Ascending aorta (tissue), 2 donors: ENCODE results near the gene TECTA. TPM values are rescaled to one million over a fixed set of nuclear protein-coding genes. Genes with fewer than 3 reads are reported as not detected.

ENCODE experiments used
- DNase-seq, 2 donors: peaks; one replicate each; pipeline ENCODE4 v3.0.0-alpha.2; 2019; ENCODE audit warnings: low spot score in 2 of 2
- H3K27ac ChIP-seq, 2 donors: fragments of 200-600 bp; sonication (generic); one replicate each; pipeline ENCODE4 v1.5.1; 2016 to 2017; ENCODE audit warnings: mild to moderate bottlenecking in 1 of 2
- H3K27me3 ChIP-seq: fragments of 200-600 bp; sonication (generic); one replicate; pipeline ENCODE4 v1.5.1; 2017
- H3K36me3 ChIP-seq, 2 donors: fragments of 200-600 bp; sonication (generic); one replicate each; pipeline ENCODE4 v1.5.1; 2016
- H3K4me1 ChIP-seq, 2 donors: fragments of 200-600 bp; sonication (generic); one replicate each; pipeline ENCODE4 v1.5.1; 2016 to 2017; ENCODE audit warnings: mild to moderate bottlenecking in 1 of 2
- H3K4me3 ChIP-seq, 2 donors: fragments of 200-600 bp; sonication (generic); one replicate each; pipeline ENCODE4 v1.5.1; 2016 to 2017; ENCODE audit warnings: mild to moderate bottlenecking in 1 of 2
- H3K9me3 ChIP-seq, 2 donors: fragments of 200-600 bp; sonication (generic); one replicate each; pipeline ENCODE4 v1.5.1; 2016
- CTCF ChIP-seq, 3 experiments: fragments of 200-600 bp in 2 of 3; fragments of 450-650 bp in 1 of 3; sonication (generic) in 2 of 3; IDR thresholded peaks; one replicate each; pipeline ENCODE4 v1.5.1; 2016 to 2019; ENCODE audit warnings: antibody characterized with exemption in 3 of 3, mild to moderate bottlenecking in 1 of 3, moderate library complexity in 1 of 3
- intact Hi-C: fragments of 100-400 bp; cut with DNase I; formaldehyde crosslinking; loops from one replicate; pipeline ENCODE4 v1.15.1; 2023
- total RNA-seq: library from RNA; depleted of rRNA; stranded (reverse); fragments of >200 nt; gene quantifications from one replicate; pipeline ENCODE4 v1.1.0, GENCODE V29; 2016

TECTA gene
- not detected for total RNA-seq

DNA sequence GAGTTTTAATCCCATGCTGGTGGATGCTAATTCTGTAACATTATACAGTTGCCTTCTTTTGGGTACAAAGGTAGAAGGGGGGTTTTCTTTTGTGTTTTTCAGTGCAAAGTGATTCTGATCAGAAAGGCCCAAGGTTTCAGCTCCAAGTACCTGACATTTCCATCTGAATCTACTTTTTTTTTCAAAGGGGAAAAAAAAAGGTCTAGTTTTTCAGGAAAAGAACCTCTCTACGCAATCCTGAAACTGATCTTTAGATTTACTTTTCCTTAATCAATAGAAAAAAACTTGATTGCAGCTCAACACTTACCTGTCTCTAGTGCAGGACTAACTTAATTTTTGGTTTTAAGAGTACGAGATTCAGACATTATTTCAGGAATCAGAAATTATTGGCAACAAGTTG lies at the start of gene TECTA:
TSS of gene TECTA (plus strand) at position 301 of the 400 bp plus-strand sequence. CDS start 1,423 bp downstream, outside the sequence.
- no peak within 1 kb of the TSS for H3K4me3 ChIP-seq
- DNase-seq, result no peak
- no peaks in the 10 kb centered on the region for H3K27me3 ChIP-seq
- H3K4me1 ChIP-seq, result no peaks in the 10 kb centered on the region
- intact Hi-C loops, result no loop called here
- no peaks in the 10 kb centered on the region for H3K9me3 ChIP-seq
- no peak within 1 kb of the TSS for H3K27ac ChIP-seq
- TF ChIP-seq CTCF (IDR thresholded peaks at IDR 0.05), result no peak
- no peaks in the 10 kb centered on the region for H3K36me3 ChIP-seq

DNA sequence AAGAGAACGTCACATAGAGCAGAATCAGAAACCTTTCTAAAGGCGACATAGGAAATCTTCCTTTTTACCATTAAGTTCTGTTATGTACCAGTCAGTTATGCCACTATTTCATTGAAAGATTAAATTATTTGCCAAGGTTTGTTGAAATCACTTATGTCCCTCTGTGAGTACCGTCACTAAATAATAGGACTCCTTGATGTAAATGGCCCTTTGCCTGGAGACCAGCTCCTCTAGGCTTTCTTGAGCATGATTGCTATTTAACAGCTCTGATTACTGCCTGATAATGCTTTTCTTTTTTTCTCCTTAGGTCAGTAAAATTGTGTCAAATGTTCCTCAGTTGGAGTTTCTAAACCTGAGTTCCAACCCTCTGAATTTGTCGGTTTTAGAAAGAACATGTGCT lies 47.8 kb upstream of the TECTA start:
- no peaks in the 10 kb centered on the region for H3K27me3 ChIP-seq
- H3K36me3 ChIP-seq, result peaks cover 6 to 36% of the 10 kb centered on the region in 2 donors
- H3K4me3 ChIP-seq, result no peak overlapping the region
- TF ChIP-seq CTCF (IDR thresholded peaks at IDR 0.05), result no peak
- H3K4me1 ChIP-seq, result no peaks in the 10 kb centered on the region
- H3K9me3 ChIP-seq, result no peaks in the 10 kb centered on the region
- H3K27ac ChIP-seq, result no peak overlapping the region
- intact Hi-C loops, result no loop called here
- DNase-seq, result no peak

- no peaks in the 10 kb centered on the region for H3K27me3 ChIP-seq
- no peak for DNase-seq
- H3K4me3 ChIP-seq, result no peak overlapping the region
- intact Hi-C loops, result no loop called here
- H3K27ac ChIP-seq, result no peak overlapping the region
- peaks cover 6 to 34% of the 10 kb centered on the region in 2 donors for H3K36me3 ChIP-seq
- TF ChIP-seq CTCF (IDR thresholded peaks at IDR 0.05), result no peak
- no peaks in the 10 kb centered on the region for H3K9me3 ChIP-seq
- no peaks in the 10 kb centered on the region for H3K4me1 ChIP-seq
Measured at GRCh38 chr11:121054266-121054665, 46.8 kb upstream of the TECTA start.

GRCh38 chr11:121055076-121055475 lies 46.0 kb upstream of the TECTA start:
- Histone ChIP-seq H3K4me1 (no peaks in the 10 kb centered on the region), H3K27me3 (no peaks in the 10 kb centered on the region), H3K4me3 (no peak overlapping the region), H3K27ac (no peak overlapping the region), H3K36me3 (peaks cover 6 to 32% of the 10 kb centered on the region in 2 donors), H3K9me3 (no peaks in the 10 kb centered on the region)
- DNase-seq, result no peak
- intact Hi-C loops, result no loop called here
- no peak for TF ChIP-seq CTCF (IDR thresholded peaks at IDR 0.05)

DNA sequence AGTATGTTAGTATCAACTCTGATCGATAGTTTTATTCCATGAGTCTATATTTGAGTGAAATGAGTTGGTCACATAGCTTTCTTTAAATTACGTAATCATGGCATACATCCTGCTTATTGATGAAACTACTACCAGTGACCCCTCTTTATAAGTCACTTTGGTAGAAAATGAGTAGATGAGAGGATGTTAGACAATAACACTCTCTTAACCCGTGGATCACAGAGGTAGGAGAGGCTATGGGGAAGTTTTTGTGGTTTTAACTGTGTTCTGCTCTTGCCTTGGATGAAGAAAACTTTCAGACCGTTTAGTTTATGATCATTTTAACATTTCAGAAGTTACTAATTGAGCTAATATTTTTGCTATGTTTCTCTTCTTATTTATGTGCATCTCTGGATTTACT lies 43.1 kb upstream of the TECTA start:
- peaks cover 13 to 53% of the 10 kb centered on the region in 2 donors for H3K36me3 ChIP-seq
- no peak for TF ChIP-seq CTCF (IDR thresholded peaks at IDR 0.05)
- H3K4me1 ChIP-seq, result no peaks in the 10 kb centered on the region
- H3K27ac ChIP-seq, result no peak overlapping the region
- H3K4me3 ChIP-seq, result no peak overlapping the region
- H3K9me3 ChIP-seq, result no peaks in the 10 kb centered on the region
- intact Hi-C loops, result no loop called here
- H3K27me3 ChIP-seq, result no peaks in the 10 kb centered on the region
- DNase-seq, result no peak

- Histone ChIP-seq H3K27ac (no peak overlapping the region), H3K4me3 (no peak overlapping the region), H3K4me1 (no peaks in the 10 kb centered on the region), H3K27me3 (no peaks in the 10 kb centered on the region), H3K9me3 (no peaks in the 10 kb centered on the region), H3K36me3 (peaks cover 7 to 55% of the 10 kb centered on the region in 2 donors)
- intact Hi-C loops, result no loop called here
- no peak for DNase-seq
- no peak for TF ChIP-seq CTCF (IDR thresholded peaks at IDR 0.05)
Measured at GRCh38 chr11:121058941-121059340, 42.1 kb upstream of the TECTA start.
